ENCODE measurements around the gene CKAP2L.

The CKAP2L gene

DNA sequence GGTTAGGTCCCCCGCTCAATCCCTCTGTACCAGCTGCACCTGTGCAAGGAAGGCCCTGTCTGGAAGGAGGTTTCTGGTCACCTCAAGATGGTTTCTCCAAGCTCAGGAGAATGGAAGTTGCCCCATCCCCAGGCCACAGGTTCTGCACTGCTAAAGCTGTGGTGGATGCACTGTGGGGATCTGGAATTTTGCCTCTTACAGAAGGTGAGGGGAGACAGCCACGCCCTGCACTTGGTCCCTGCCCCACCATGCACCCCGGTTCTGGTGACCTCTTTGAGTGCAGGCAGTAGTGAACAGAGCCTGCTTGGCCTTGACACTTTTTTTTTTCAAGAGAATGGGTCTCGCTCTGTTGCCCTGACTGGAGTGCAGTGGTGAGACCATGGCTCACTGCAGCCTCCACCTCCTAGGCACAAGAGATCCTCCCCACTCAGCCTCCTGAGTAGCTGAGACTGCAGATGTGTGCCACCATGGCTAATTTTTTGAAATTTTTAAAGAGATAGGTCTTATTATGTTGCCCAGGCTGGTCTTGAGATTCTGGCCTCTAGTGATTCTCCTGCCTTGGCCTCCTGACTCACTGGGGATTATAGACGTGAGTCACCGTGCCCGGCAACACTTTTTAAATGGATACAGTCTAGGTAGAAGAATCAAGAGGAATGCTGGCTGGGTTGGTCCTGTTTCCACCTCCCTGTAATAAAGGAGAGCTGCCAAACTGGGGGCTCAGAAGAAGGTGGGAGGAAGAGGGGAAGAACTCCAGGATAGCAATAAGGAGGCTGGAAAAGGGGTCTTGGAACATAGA is 49.4 kb downstream of the CKAP2L start:
- H3K36me3 Mint-ChIP-seq (ENCODE audit: low read depth), result no peaks in the 10 kb centered on the region
- peaks cover 6% of the 10 kb centered on the region for H3K27me3 Mint-ChIP-seq (ENCODE audit: low read depth)
- no peak for TF ChIP-seq CTCF (IDR thresholded peaks at IDR 0.05; ENCODE audit: unreplicated experiment in 3 of 3)
- H3K4me3 Mint-ChIP-seq, result no peak overlapping the region
- peak overlapping the region in 1 of 3 experiments; percentile 65 for H3K27ac Mint-ChIP-seq
- peaks cover 5% of the 10 kb centered on the region for H3K9me3 Mint-ChIP-seq
- peaks cover 15% of the 10 kb centered on the region for H3K4me1 Mint-ChIP-seq

DNA sequence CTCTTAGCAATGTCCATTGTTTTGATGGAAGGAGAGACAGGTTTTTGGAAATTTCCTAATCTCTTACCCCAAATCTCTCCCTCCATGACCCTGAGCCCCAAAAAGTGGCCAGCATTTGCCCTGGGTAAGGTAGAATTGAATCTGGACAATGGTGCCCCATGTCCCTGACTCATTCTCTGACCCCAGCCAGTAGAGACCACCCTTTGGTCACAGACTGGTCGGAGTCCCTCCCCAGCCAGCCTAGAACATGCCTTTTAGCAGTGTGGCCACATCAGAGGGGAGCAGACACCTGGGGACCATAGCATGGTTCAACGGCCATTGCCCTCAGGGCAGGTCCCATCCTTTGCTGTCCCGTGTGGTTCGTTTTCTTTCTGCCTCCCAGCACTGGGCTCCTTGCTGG is 50.1 kb downstream of the CKAP2L start:
- peaks cover 6% of the 10 kb centered on the region for H3K27me3 Mint-ChIP-seq (ENCODE audit: low read depth)

DNA sequence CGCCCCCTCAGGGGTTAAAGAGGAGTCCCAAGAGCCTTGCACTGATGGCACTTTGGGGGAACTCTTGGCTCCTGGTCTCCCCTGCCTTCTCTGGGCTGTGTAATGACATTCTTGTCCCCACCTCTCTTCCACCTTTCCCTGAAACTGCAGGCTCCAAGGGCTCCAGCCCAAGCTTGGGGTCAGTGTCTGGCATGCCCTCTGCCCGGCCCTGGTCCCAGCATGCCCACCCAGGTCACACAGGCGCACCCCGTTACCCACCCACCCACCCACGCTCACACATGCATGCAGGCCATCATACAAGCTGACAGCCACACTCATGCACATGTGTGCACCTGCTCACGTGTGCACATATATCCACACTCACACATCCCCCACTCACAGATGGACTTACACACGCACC is 50.5 kb downstream of the CKAP2L start:
- H3K4me1 Mint-ChIP-seq, result peaks cover 15% of the 10 kb centered on the region
- H3K36me3 Mint-ChIP-seq (ENCODE audit: low read depth), result no peaks in the 10 kb centered on the region
- no peak overlapping the region for H3K4me3 Mint-ChIP-seq
- peaks cover 4% of the 10 kb centered on the region for H3K27me3 Mint-ChIP-seq (ENCODE audit: low read depth)
- no peak for TF ChIP-seq CTCF (IDR thresholded peaks at IDR 0.05; ENCODE audit: unreplicated experiment in 3 of 3)
- H3K9me3 Mint-ChIP-seq, result peaks cover 5% of the 10 kb centered on the region
- peak overlapping the region in 1 of 3 experiments; percentile 96 for H3K27ac Mint-ChIP-seq

More for the DNA sequence above, 50.1 kb downstream of the CKAP2L start:
- peak overlapping the region in 1 of 3 experiments; percentile 33 for H3K27ac Mint-ChIP-seq
- H3K4me1 Mint-ChIP-seq, result peaks cover 15% of the 10 kb centered on the region
- TF ChIP-seq CTCF (IDR thresholded peaks at IDR 0.05; ENCODE audit: unreplicated experiment in 3 of 3), result no peak
- no peak overlapping the region for H3K4me3 Mint-ChIP-seq
- no peaks in the 10 kb centered on the region for H3K36me3 Mint-ChIP-seq (ENCODE audit: low read depth)
- H3K9me3 Mint-ChIP-seq, result peaks cover 5% of the 10 kb centered on the region

DNA sequence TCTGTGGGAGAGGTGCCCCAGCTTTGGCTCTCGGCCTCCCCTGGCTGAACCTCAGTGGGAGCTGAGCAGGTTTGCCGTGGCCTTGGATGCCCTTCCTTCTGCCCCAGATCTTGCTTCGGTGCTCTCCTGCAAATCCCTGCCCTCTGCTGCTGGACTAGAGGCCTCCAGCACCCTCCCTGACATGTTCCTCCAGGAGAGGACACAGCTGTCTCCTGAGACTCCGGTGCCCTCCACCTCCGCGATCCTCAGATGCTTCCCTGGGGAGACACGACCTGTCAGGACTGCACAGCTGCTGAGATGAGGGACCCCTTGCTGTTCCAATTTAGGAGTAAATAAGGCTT is 50.9 kb downstream of the CKAP2L start:
- H3K27ac Mint-ChIP-seq, result peak overlapping the region in 1 of 3 experiments; percentile 96
- H3K9me3 Mint-ChIP-seq, result peaks cover 2% of the 10 kb centered on the region
- H3K36me3 Mint-ChIP-seq (ENCODE audit: low read depth), result no peaks in the 10 kb centered on the region
- peaks cover under 1% of the 10 kb centered on the region for H3K27me3 Mint-ChIP-seq (ENCODE audit: low read depth)
- peaks cover 15% of the 10 kb centered on the region for H3K4me1 Mint-ChIP-seq
- no peak for TF ChIP-seq CTCF (IDR thresholded peaks at IDR 0.05; ENCODE audit: unreplicated experiment in 3 of 3)
- H3K4me3 Mint-ChIP-seq, result no peak overlapping the region

GRCh38 chr2:112712903-112713584 is 51.4 kb downstream of the CKAP2L start:
- Mint-ChIP-seq H3K4me1 (peaks cover 15% of the 10 kb centered on the region), H3K36me3 (ENCODE audit: low read depth) (no peaks in the 10 kb centered on the region), H3K27me3 (ENCODE audit: low read depth) (no peaks in the 10 kb centered on the region), H3K4me3 (peak overlapping the region in 1 of 3 experiments; percentile 31), H3K9me3 (peaks cover 2% of the 10 kb centered on the region), H3K27ac (peak overlapping the region; percentile 5 to 96 (median 28))
- no peak for TF ChIP-seq CTCF (IDR thresholded peaks at IDR 0.05; ENCODE audit: unreplicated experiment in 3 of 3)
